GM21515 (cell line): ENCODE measurements around the gene MAD2L1.

Experiments
- ATAC-seq: cut with Tn5 transposase; IDR thresholded peaks from one replicate; pipeline ENCODE4 v1.9.1; 2021; ENCODE audit not compliant: unreplicated experiment

The MAD2L1 gene

DNA sequence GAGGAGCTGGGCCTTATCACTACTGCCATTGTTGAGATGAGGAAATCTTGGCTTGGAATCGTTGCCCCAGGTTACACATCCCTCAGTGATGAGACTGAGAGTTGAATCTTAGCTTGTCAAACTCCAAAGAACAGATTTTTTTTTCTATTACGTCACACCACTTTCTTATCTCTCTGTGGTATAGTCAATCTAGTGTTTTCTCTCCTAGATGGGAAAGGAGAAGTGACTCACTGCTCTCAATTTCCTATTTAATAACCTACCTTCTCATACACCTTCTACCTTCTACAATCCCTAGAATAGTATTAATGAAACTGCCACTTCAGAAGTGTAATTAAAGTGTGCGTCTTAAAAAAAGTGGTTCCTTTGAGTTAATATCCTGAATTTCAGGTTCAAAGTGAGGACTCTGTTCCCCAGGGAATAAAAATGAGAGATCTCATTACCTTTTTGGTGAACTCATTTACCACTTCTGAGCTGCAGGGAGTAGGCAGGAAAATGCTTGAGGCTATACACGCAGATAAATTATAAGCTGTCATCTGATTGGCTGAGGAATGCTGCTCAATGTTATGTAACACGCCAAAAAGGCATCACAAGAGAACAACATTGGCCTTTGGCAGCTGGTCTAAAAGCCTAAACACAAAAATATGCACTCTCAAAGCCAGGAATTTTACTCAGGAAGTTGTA, 59.3 kb downstream of the MAD2L1 start:
- no peak for ATAC-seq
